A204.1 (cell line): Measurements from ENCODE around the gene SDHA.
"Not testable (repeated sequence)": the region's sequence is repeated elsewhere in the genome, so short reads cannot be mapped to it uniquely, and the experiment has no call there.

ENCODE experiments used
- FAIRE-seq: peaks from 2 replicates; lab custom pipeline; 2012; peaks lifted over from hg19 to GRCh38; lab: Jason Lieb, UNC

Gene SDHA

GRCh38 chr5:198516-199196 lies 19.5 kb upstream of the SDHA start:
- no peak for FAIRE-seq

- no peak for FAIRE-seq
Observed at GRCh38 chr5:199197-199949, 18.7 kb upstream of the SDHA start.

DNA sequence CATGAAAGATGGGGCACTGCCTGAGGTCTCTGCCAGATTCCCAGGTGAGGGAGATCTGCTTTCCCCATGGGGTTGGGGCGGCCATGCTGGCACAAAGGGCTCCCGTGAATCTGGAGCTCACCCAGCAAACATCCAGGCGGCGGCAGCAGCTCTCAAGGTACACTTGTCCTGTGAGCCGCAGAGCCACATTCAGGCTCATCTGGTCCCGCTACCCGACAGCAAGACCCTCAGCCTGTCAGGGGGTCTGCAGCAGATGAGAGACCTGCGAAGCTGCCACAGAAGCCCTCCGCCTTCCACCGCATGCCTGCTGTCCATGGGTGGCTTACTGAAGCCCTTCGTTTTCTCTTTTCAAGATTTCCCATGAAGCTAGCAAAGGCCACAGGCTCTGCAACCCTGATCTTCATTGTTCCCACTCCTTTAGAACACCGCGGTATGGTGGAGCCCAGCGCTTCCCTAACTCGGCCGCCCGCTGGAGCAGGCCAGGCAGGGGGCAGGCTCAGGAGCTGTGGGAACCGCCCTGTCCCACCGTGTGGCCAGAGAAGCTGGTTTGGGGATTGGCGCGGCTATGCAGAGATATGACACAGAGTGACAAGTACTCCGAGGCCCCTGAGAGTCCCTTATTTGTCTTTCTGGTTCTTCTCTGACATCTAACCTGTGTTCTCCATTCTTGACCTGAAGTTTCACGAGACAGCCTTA lies 18.0 kb upstream of the SDHA start:
- no peak for FAIRE-seq

GRCh38 chr5:200985-201384 lies 17.1 kb upstream of the SDHA start:
- FAIRE-seq = no peak

GRCh38 chr5:201672-202071 lies 16.4 kb upstream of the SDHA start:
- no peak for FAIRE-seq

DNA sequence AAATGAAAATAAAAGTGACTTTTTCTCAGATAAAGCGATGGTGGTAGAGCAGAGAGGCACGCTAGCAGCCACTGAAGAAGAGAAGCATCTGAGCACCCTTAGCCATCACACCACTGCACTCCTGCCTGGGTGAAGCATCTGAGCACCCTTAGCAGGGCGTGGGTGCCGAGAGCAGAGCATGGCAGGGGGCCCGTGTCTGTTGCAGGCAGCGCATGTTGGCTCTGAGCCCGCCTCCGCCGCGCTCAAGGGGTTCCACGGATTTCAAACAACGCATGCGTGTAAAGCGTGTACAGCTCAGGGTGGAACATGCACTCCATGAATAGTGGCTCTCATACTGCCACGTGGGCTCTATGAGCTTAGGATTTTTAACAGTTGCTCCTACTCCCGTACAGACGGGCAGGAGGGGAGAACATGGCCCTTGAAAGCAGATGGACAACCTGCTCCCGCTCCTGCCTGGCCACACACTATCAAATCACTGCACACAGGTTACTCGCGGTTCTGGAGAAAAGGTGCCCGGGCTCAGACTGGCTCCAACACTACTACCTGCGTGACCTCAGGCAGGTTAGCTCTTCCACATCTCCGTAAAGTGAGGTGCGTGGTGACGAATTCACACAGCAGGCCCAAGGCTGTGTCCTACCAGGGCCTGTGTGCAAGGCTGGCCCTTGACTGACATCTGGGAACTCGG lies 14.7 kb upstream of the SDHA start:
- FAIRE-seq = no peak

GRCh38 chr5:204001-204400 lies 14.1 kb upstream of the SDHA start:
- FAIRE-seq = no peak

DNA sequence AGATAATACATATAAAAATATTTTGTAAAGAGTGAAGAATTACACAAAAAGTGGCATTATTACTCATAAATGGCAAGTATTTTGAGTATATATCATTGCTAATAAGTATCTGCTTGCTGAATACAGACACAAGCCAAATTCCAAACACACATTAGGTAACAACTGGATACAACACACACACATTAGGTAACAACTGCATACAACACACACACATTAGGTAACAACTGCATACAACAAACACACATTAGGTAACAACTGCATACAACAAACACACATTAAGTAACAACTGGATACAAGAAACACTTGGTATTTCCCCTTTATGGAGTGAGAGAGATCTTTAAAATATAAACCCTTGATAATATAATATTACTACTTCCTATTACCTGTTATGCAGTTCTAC lies 13.7 kb upstream of the SDHA start:
- no peak for FAIRE-seq

- FAIRE-seq = no peak
Observed at GRCh38 chr5:204966-205670, 13.0 kb upstream of the SDHA start.

- FAIRE-seq = no peak
Observed at GRCh38 chr5:206406-206805, 11.7 kb upstream of the SDHA start.

- no peak for FAIRE-seq
Observed at GRCh38 chr5:206927-207536, 11.1 kb upstream of the SDHA start.

DNA sequence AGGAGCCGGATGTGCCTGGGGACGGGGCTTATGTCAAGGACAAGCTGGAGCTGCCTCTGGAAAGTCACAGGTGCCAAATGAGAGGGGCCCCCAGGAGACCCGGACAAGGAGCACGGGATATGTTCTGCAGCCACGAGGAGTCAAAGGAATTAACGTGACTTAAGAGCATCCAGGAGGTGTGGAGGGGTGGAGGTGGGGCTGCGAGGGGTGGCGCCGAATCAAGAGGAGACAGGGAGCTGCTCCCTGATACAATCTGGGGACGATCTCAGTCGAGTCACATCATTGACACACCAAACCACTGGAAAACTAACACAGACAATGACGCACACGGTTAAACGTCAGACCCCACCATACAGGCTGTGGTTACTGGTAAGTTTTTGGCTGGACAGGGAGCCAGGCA lies 10.5 kb upstream of the SDHA start:
- FAIRE-seq = no peak

DNA sequence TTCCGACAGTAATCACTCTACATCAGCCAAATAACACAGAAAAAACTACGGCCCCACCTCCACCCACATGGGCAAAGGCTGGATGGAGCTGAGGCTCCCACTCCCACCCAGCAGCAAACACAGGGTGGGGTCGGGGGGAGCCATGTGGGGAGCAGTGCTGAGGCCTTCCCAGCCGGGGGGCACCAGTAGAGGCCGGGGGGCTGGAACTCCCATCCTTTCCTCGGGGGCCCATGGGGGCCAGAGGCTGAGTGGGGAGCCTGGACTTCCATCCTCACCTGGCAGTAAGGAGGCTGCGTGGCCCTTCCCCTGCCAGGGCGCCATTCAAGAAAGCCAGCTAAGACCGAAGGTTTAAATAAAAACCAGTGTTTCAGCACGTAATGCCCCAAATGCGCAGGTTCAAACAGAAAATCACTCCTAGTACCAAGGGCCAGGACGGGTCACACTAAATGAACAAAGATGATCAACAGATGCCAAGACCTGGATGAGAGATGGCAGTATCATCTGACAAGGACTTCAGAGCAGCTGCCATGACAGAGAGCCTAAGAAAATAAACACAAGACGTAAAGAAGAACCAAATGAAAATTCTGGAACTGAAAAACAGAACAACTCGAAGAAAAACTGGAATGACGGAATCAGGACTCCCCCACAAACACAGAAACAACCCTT lies 9.5 kb upstream of the SDHA start:
- FAIRE-seq = no peak

- FAIRE-seq = no peak
Observed at GRCh38 chr5:213803-214395, 4.2 kb upstream of the SDHA start.

DNA sequence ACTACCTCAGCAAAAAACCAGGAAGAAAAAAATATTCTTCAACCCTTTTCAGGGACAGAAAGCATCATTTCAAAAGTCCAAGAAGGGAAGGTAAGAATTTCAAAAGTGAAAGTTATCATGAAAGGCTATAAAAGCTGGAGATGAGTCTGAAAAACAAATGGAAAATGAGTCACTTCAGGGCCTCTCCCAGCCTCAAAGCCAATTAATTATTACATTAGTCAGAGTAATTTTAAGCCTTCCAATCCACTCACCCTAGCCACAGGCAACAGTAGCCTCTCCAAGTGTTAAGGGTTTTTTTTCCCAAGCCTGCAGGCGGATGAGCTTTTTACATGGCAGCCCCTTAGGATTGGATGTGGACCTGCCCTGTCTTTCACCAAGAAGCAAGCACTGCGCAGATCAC lies 2.9 kb upstream of the SDHA start:
- FAIRE-seq = not testable (repeated sequence)

DNA sequence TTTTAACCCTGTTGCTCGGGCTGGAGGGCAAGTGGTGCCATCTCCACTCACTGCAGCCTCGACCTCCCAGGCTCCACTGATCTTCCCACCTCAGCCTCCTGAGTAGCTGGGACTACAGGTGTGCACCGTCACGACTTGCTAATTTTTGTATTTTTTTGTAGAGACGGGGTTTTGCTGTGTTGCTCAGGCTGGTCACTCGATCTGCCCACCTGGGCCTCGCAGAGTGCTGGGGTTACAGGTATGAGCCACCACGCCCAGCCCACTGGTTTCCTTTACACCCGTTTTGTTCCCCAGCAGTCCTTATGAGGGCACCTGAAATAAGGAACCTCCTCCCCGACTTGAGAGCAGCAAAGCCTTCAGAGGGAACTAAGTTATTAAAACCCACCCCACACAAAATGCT lies 2.0 kb upstream of the SDHA start:
- FAIRE-seq = not testable (repeated sequence)

DNA sequence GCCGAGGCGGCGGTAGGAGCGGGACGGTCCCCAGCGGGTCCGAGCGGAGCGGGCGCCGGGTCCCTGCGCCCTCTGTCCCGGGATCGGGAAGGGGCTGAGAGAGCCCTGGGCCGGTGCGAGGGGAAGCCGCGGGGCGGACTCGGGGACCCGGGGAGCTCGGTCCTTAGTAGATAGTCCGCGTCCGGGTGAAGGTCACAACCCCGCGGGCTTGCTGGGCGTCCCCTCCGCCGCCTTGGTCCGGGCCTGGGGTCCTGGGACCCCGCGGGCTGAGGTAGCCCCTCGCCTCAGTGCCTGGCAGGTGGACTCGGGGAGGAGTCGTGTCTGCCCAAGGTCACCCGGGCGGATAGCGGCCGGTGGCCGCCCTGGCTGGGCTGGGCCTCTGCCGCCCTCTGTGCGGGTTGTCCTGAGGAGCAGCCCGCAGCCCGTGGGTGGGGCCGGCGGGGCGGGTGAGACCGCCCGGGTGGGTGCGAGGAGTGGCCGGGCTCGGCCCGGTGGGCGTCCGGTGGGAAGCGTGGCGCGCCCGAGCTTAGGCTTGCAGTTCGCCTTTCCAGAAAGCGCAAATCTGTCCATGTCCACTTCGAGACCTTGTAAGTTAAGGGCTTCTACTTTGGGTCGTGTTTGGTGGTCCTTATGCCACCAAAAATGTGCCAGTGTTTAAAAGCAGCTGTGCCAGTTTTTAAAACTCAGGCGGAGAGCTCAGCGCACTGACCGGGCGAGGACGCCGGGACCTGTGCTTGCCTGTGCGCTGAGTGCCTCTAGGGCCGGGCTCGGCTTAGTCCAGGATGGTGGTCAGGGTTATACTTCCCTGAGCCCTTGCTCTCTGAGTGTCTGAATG lies 554 bp downstream of the SDHA start:
- no peak for FAIRE-seq

- FAIRE-seq = no peak
Observed at GRCh38 chr5:219460-219863, 1.3 kb downstream of the SDHA start.

DNA sequence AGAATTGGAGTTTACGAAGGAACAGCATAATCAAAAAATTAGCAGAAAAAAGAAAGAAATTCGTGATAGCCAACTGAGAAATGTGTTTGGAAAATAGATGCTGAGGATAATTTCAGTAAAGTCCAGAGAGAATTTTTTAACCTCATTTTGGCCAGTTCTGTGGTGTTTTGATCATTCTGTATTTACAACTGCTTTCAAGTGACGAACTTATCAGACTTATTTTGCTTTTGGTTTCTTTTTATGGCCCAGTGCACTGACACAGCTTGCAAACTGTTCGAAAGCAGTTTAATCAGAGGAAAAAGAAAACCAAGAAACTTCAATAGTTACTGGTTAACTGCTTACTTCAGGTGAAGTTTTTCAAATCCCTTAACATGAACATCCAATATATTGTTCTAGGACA lies 1.9 kb downstream of the SDHA start:
- no peak for FAIRE-seq
